H1 (cell line): ENCODE results near the gene SPAG16. TPM values are rescaled to one million over a fixed set of nuclear protein-coding genes. Genes with fewer than 3 reads are reported as not detected.

ENCODE experiments used
- CTCF ChIA-PET: fragments of 300-600 bp; sonication (Branson Sonifier 250); formaldehyde crosslinking; loops from one replicate; lab custom pipeline; 2021; ENCODE audit not compliant: partially characterized antibody; lab: Charles Lee
- POLR2A ChIA-PET: fragments of 300-600 bp; sonication (Branson Sonifier 250); formaldehyde crosslinking; loops from one replicate; lab custom pipeline; 2021; ENCODE audit warnings: inconsistent platforms; ENCODE audit not compliant: partially characterized antibody; lab: Charles Lee
- DNase-seq, 2 experiments: peaks; one replicate each; pipeline versions ENCODE4 v3.0.0 to v3.0.0-alpha.2; 2010 to 2022; ENCODE audit warnings: low spot score in 2 of 2, low read depth in 1 of 2, mixed read lengths in 1 of 2
- FAIRE-seq: peaks from 2 replicates; lab custom pipeline; 2011; peaks lifted over from hg19 to GRCh38; lab: Jason Lieb, UNC
- H2AFZ ChIP-seq: 2 replicates; pipeline ENCODE4 v1.8.1; 2012; ENCODE audit warnings: low read length, inconsistent platforms
- H2AK5ac ChIP-seq: 2 replicates; pipeline ENCODE4 v1.6.1; 2013; ENCODE audit warnings: low read depth, low read length
- H2BK120ac ChIP-seq: replicated peaks from 2 replicates; pipeline ENCODE3; 2013; ENCODE audit warnings: low read depth, low read length, inconsistent platforms
- H2BK12ac ChIP-seq: 2 replicates; pipeline ENCODE4 v1.6.1; 2013; ENCODE audit warnings: low read depth, low read length
- H2BK15ac ChIP-seq: 2 replicates; pipeline ENCODE4 v1.6.1; 2013; ENCODE audit warnings: low read length
- H2BK20ac ChIP-seq: 2 replicates; pipeline ENCODE4 v1.6.1; 2013; ENCODE audit warnings: low read length
- H2BK5ac ChIP-seq: 2 replicates; pipeline ENCODE4 v1.6.1; 2013; ENCODE audit warnings: low read depth, low read length
- H3K14ac ChIP-seq: 2 replicates; pipeline ENCODE4 v1.6.1; 2013; ENCODE audit warnings: inconsistent platforms; ENCODE audit not compliant: insufficient read length
- H3K18ac ChIP-seq: 2 replicates; pipeline ENCODE4 v1.6.1; 2013; ENCODE audit warnings: low read length; ENCODE audit errors: extremely low read depth
- H3K23ac ChIP-seq: 2 replicates; pipeline ENCODE4 v1.6.1; 2013; ENCODE audit warnings: inconsistent platforms; ENCODE audit not compliant: insufficient read length
- H3K23me2 ChIP-seq: 2 replicates; pipeline ENCODE4 v1.6.1; 2013; ENCODE audit warnings: low read depth, low read length
- H3K27ac ChIP-seq: 2 replicates; pipeline ENCODE4 v1.6.1; 2011; ENCODE audit warnings: low read depth, low read length, inconsistent platforms
- H3K27me3 ChIP-seq, 4 experiments: replicated peaks in 1 of 4; 1 replicate in 1 of 4; 2 replicates in 3 of 4; pipeline versions ENCODE4 v1.6.1 to v1.8.1; 2011 to 2013; ENCODE audit warnings: low read length in 3 of 4, mild to moderate bottlenecking in 3 of 4, inconsistent platforms in 2 of 4, mixed read lengths in 2 of 4, moderate library complexity in 1 of 4; ENCODE audit not compliant: control insufficient read depth in 3 of 4, insufficient read depth in 3 of 4; ENCODE audit errors: extremely low read depth in 1 of 4
- H3K36me3 ChIP-seq, 4 experiments: 2 replicates each; pipeline versions ENCODE4 v1.6.1 to v1.8.1; 2011 to 2013; ENCODE audit warnings: mild to moderate bottlenecking in 4 of 4, low read length in 3 of 4, moderate library complexity in 2 of 4, control low read depth in 1 of 4, inconsistent platforms in 1 of 4; ENCODE audit not compliant: insufficient read depth in 4 of 4, control insufficient read depth in 2 of 4
- H3K4ac ChIP-seq: replicated peaks from 2 replicates; pipeline ENCODE3; 2013; ENCODE audit warnings: low read length, low read depth, mixed read lengths, inconsistent platforms; ENCODE audit not compliant: insufficient read length
- H3K4me1 ChIP-seq, 4 experiments: replicated peaks in 1 of 4; 1 replicate in 1 of 4; 2 replicates in 3 of 4; pipeline versions ENCODE4 v1.6.1 to v1.8.1; 2011 to 2013; ENCODE audit warnings: low read length in 3 of 4, inconsistent platforms in 2 of 4, mixed read lengths in 1 of 4; ENCODE audit not compliant: insufficient read depth in 4 of 4, control insufficient read depth in 3 of 4
- H3K4me2 ChIP-seq, 2 experiments: 2 replicates each; pipeline versions ENCODE4 v1.6.1 to v1.8.1; 2011 to 2013; ENCODE audit warnings: low read depth in 2 of 2, low read length in 2 of 2, control low read depth in 1 of 2, inconsistent platforms in 1 of 2, mild to moderate bottlenecking in 1 of 2; ENCODE audit not compliant: insufficient read depth in 1 of 2
- H3K4me3 ChIP-seq, 4 experiments: fragments of 200-600, 300-600 bp in 1 of 4; sonication (generic), shearing (Covaris generic), sonication (Bioruptor Twin) in 1 of 4; 2 replicates each; pipeline versions ENCODE4 v1.5.1 to v1.8.1; 2011 to 2016; ENCODE audit warnings: low read length in 4 of 4, low read depth in 3 of 4, control low read depth in 2 of 4, inconsistent platforms in 2 of 4, mild to moderate bottlenecking in 2 of 4, mixed read lengths in 1 of 4, moderate library complexity in 1 of 4; ENCODE audit not compliant: insufficient read depth in 2 of 4; ENCODE audit errors: extremely low read depth in 1 of 4
- H3K56ac ChIP-seq: replicated peaks from 2 replicates; pipeline ENCODE3; 2013; ENCODE audit warnings: low read depth, mild to moderate bottlenecking, mixed read lengths, low read length, inconsistent platforms; ENCODE audit not compliant: insufficient read length
- H3K79me1 ChIP-seq: 2 replicates; pipeline ENCODE4 v1.6.1; 2013; ENCODE audit warnings: low read depth, low read length, control low read depth
- H3K79me2 ChIP-seq, 2 experiments: 2 replicates each; pipeline versions ENCODE4 v1.6.1 to v1.8.1; 2012 to 2013; ENCODE audit warnings: low read length in 2 of 2, mild to moderate bottlenecking in 2 of 2, inconsistent platforms in 1 of 2; ENCODE audit not compliant: insufficient read depth in 2 of 2, control insufficient read depth in 1 of 2
- H3K9ac ChIP-seq, 4 experiments: replicated peaks in 1 of 4; 1 replicate in 1 of 4; 2 replicates in 3 of 4; pipeline versions ENCODE4 v1.6.1 to v1.8.1; 2011 to 2013; ENCODE audit warnings: low read depth in 3 of 4, low read length in 3 of 4, control low read depth in 2 of 4, mild to moderate bottlenecking in 2 of 4, moderate library complexity in 2 of 4, inconsistent platforms in 1 of 4; ENCODE audit errors: extremely low read depth in 1 of 4
- H3K9me3 ChIP-seq, 2 experiments: 2 replicates each; pipeline versions ENCODE4 v1.6.1 to v1.8.1; 2012 to 2013; ENCODE audit warnings: mild to moderate bottlenecking in 2 of 2, moderate library complexity in 2 of 2, control low read depth in 1 of 2, inconsistent platforms in 1 of 2, low read depth in 1 of 2, low read length in 1 of 2, mixed read lengths in 1 of 2; ENCODE audit not compliant: insufficient read depth in 2 of 2
- H4K20me1 ChIP-seq, 2 experiments: replicated peaks in 1 of 2; 2 replicates each; pipeline versions ENCODE3 to v1.8.1; 2011 to 2013; ENCODE audit warnings: inconsistent platforms in 2 of 2, low read length in 2 of 2, mild to moderate bottlenecking in 1 of 2; ENCODE audit not compliant: insufficient read depth in 2 of 2, control insufficient read depth in 1 of 2
- H4K5ac ChIP-seq: 2 replicates; pipeline ENCODE4 v1.6.1; 2013; ENCODE audit warnings: low read length, low read depth, mixed read lengths, inconsistent platforms; ENCODE audit not compliant: insufficient read length
- H4K8ac ChIP-seq: 2 replicates; pipeline ENCODE4 v1.8.0; 2013; ENCODE audit warnings: mild to moderate bottlenecking, moderate library complexity, low read length, inconsistent platforms; ENCODE audit not compliant: insufficient read depth; ENCODE audit errors: extremely low read depth
- H4K91ac ChIP-seq: replicated peaks from 2 replicates; pipeline ENCODE3; 2013; ENCODE audit warnings: low read length, mixed read lengths, inconsistent platforms; ENCODE audit not compliant: insufficient read length
- CTBP2 ChIP-seq: IDR thresholded peaks from 2 replicates; pipeline ENCODE4 v1.7.0; 2011; ENCODE audit warnings: borderline replicate concordance, mild to moderate bottlenecking, moderate library complexity, mixed read lengths, low read length; ENCODE audit not compliant: insufficient read depth, insufficient read length
- FOSL1 ChIP-seq: IDR thresholded peaks from 2 replicates; pipeline ENCODE4 v1.6.1; 2011; ENCODE audit warnings: mild to moderate bottlenecking, low read depth, low read length, moderate library complexity; ENCODE audit not compliant: insufficient read depth
- JUND ChIP-seq: IDR thresholded peaks from 2 replicates; pipeline ENCODE4 v1.6.1; 2011; ENCODE audit warnings: mild to moderate bottlenecking, improper control_type of control experiment, low read length
- PHF8 ChIP-seq: fragments of 200-600 bp; sonication (generic); conservative IDR thresholded peaks from 2 replicates; pipeline ENCODE4 v1.7.1; 2012; ENCODE audit warnings: low read depth, mild to moderate bottlenecking, inconsistent platforms, low read length, moderate library complexity
- POLR2A ChIP-seq, 2 experiments: IDR thresholded peaks; 1 replicate in 1 of 2; 2 replicates in 1 of 2; pipeline ENCODE4 v1.6.1; 2011; ENCODE audit warnings: low read depth in 2 of 2, low read length in 2 of 2, mild to moderate bottlenecking in 2 of 2; ENCODE audit errors: control extremely low read depth in 1 of 2
- POLR2AphosphoS5 ChIP-seq: IDR thresholded peaks from 2 replicates; pipeline ENCODE4 v1.6.1; 2011; ENCODE audit warnings: low read depth, low read length
- TBP ChIP-seq: IDR thresholded peaks from 2 replicates; pipeline ENCODE4 v1.6.1; 2011; ENCODE audit warnings: low read depth, low read length, improper control_type of control experiment
- WGBS, 2 experiments: shearing (Covaris generic) in 1 of 2; methylation state at CpG; one replicate each; pipeline versions ENCODE4 v1.1.6 to v1.1.7; 2013 to 2015; ENCODE audit warnings: low lambda C conversion rate in 2 of 2, mixed read lengths in 2 of 2, inconsistent platforms in 1 of 2, low coverage in 1 of 2, missing lambda C conversion rate in 1 of 2; ENCODE audit not compliant: insufficient replicate concordance in 2 of 2, insufficient coverage in 1 of 2, insufficient read length in 1 of 2; ENCODE audit errors: extremely low coverage in 1 of 2, missing lambda C conversion rate in 1 of 2; 5-methylcytosine and 5-hydroxymethylcytosine counted together
- polyA plus RNA-seq, 7 experiments: library from polyadenylated mRNA; depleted of rRNA in 3 of 7; stranded (reverse) in 5 of 7; unstranded in 2 of 7; fragments of >200 nt in 5 of 7; fragments of 200-250 nt in 2 of 7; gene quantifications; 1 replicate in 5 of 7; 2 replicates in 1 of 7; 4 replicates in 1 of 7; pipeline versions ENCODE4 v1.2.1 to v1.2.3, GENCODE V29; 2011 to 2013; ENCODE audit warnings: missing spikeins in 2 of 7, mixed read lengths in 2 of 7
- total RNA-seq: library from RNA; stranded (reverse); fragmentation: NEBNext Ultra II Directional; extraction: Animal tissue kit (Norgen Biotek cat#: 25700); gene quantifications from 2 replicates; pipeline ENCODE4 v1.2.1, GENCODE V29; 2021

Gene SPAG16
- total and polyA plus RNA-seq, 2 of the 8 experiments (the other 6 are each of a cell fraction or from before 2014, with no cell fraction given): 6.0 to 14.9 TPM

GRCh38 chr2:214100488-214100887 lies 816.2 kb downstream of the SPAG16 start:
- H2AK5ac ChIP-seq: no peak overlapping the region
- no peak overlapping the region for H3K18ac ChIP-seq
- no peaks in the 10 kb centered on the region for H3K79me1 ChIP-seq
- H3K9me3 ChIP-seq: no peaks in the 10 kb centered on the region
- H4K20me1 ChIP-seq: no peaks in the 10 kb centered on the region
- peaks cover 0 to 2% (median under 1%) of the 10 kb centered on the region in 4 experiments; a peak in 1 of 7 replicates for H3K4me1 ChIP-seq
- H2BK15ac ChIP-seq: no peak overlapping the region
- no peaks in the 10 kb centered on the region for H3K23me2 ChIP-seq
- no peak for TF ChIP-seq PHF8
- TF ChIP-seq TBP: no peak
- TF ChIP-seq POLR2A (IDR thresholded peaks at IDR 0.05; ENCODE audit: control extremely low read depth in 1 of 2, low read depth in 2 of 2, low read length in 2 of 2): no peak
- TF ChIP-seq FOSL1: no peak
- no peak for TF ChIP-seq POLR2AphosphoS5
- TF ChIP-seq JUND: no peak
- TF ChIP-seq CTBP2: no peak
- H2BK5ac ChIP-seq: no peak overlapping the region
- no peak overlapping the region for H4K91ac ChIP-seq
- H3K4me2 ChIP-seq: no peak overlapping the region
- FAIRE-seq: no peak
- H3K56ac ChIP-seq: no peak overlapping the region
- no peak overlapping the region for H3K9ac ChIP-seq
- H2BK120ac ChIP-seq: no peak overlapping the region
- no peak overlapping the region for H4K8ac ChIP-seq
- no peak overlapping the region for H3K27ac ChIP-seq
- no peak for DNase-seq
- ChIA-PET CTCF (no interaction called here), POLR2A (no interaction called here)
- no peaks in the 10 kb centered on the region for H3K36me3 ChIP-seq
- no peak overlapping the region for H2AFZ ChIP-seq
- WGBS, 2 experiments: 83% methylated on average over 4 of the region's 4 CpGs; no CpG with 5 or more reads in 1 of the 2 experiments
- H2BK12ac ChIP-seq: no peak overlapping the region
- H3K27me3 ChIP-seq: no peaks in the 10 kb centered on the region; a peak in 1 of 7 replicates
- H3K79me2 ChIP-seq: no peaks in the 10 kb centered on the region
- no peak overlapping the region for H4K5ac ChIP-seq
- no peak overlapping the region for H3K4ac ChIP-seq
- H3K14ac ChIP-seq: no peak overlapping the region
- H2BK20ac ChIP-seq: no peak overlapping the region
- H3K23ac ChIP-seq: no peak overlapping the region
- no peak overlapping the region for H3K4me3 ChIP-seq
